ENCODE results near the gene PLA2G6. TPM values are rescaled to one million over a fixed set of nuclear protein-coding genes. Genes with fewer than 3 reads are reported as not detected.

PLA2G6 gene
- total and polyA plus RNA-seq, 2 of the 8 experiments (the other 6 are each of a cell fraction or from before 2014, with no cell fraction given) = 13.2 to 21.0 TPM

DNA sequence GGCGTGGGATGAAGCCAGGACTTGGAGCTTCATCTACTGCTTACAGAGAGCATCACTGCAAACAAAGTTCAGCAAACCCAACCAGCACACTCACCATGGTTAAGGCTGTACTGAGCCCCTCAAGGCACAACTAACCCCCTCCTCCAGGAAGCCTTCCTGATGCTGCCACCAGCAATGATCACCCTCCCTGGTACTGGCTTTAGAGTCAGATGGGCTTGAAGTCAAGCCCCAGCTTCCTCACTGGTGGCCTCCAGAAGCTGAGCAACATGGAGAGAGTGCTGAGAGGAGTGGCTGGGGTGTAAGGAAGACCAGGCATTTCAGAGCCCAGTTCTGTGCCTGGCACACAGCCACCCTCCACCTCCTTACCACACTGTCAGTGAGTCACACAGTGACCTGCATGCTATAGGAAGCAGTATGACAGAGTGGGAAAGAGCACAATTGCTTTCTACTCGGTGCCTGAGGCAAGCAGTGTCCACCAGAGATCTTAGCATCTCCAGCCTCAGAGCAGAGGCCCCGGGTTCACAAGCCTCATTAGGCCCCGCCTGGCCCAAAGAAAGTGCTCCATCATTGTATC lies 46.4 kb downstream of the PLA2G6 start (continued):
- TF ChIP-seq PHF8 (conservative IDR thresholded peaks at IDR 0.05; ENCODE audit: low read depth, low read length) = no peak
